IPS-18c (cell line): ENCODE data around the gene BLOC1S1.
"Not testable (repeated sequence)": the region's sequence is repeated elsewhere in the genome, so short reads cannot be mapped to it uniquely, and the experiment has no call there.

Experiments used
- H3K4me3 ChIP-seq: 2 replicates; pipeline ENCODE4 v1.7.0; 2013; ENCODE audit warnings: low read depth, mild to moderate bottlenecking, low read length, moderate library complexity; ENCODE audit not compliant: insufficient read depth
- H3K9me3 ChIP-seq: one replicate; pipeline ENCODE4 v1.6.1; 2013; ENCODE audit warnings: mild to moderate bottlenecking, low read length, moderate library complexity; ENCODE audit not compliant: control insufficient read depth, insufficient read depth

BLOC1S1 gene

GRCh38 chr12:55745361-55746173 is 29.7 kb downstream of the BLOC1S1 start:
- Histone ChIP-seq H3K9me3 (peaks cover 2% of the 10 kb centered on the region), H3K4me3 (peak overlapping the region; percentile 97)

GRCh38 chr12:55746174-55746912 is 30.5 kb downstream of the BLOC1S1 start:
- H3K4me3 ChIP-seq, result peak overlapping the region; percentile 46
- H3K9me3 ChIP-seq, result peaks cover 2% of the 10 kb centered on the region

GRCh38 chr12:55746913-55747231 is 31.0 kb downstream of the BLOC1S1 start:
- 0 out of 2 replicates have a peak overlapping the region, but pooled peaks have one; percentile 28 for H3K4me3 ChIP-seq

GRCh38 chr12:55748230-55748993 is 32.6 kb downstream of the BLOC1S1 start:
- peaks cover 2% of the 10 kb centered on the region for H3K9me3 ChIP-seq
- H3K4me3 ChIP-seq, result no peak overlapping the region

More at GRCh38 chr12:55746913-55747231, 31.0 kb downstream of the BLOC1S1 start:
- H3K9me3 ChIP-seq, result peaks cover 2% of the 10 kb centered on the region

GRCh38 chr12:55755246-55755645 is 39.4 kb downstream of the BLOC1S1 start:
- H3K9me3 ChIP-seq, result peaks cover 2% of the 10 kb centered on the region
- H3K4me3 ChIP-seq, result no peak overlapping the region

- H3K9me3 ChIP-seq, result peaks cover 2% of the 10 kb centered on the region
- no peak overlapping the region for H3K4me3 ChIP-seq
Observed at GRCh38 chr12:55757701-55758100, 41.9 kb downstream of the BLOC1S1 start.

- not testable (repeated sequence) for H3K4me3 ChIP-seq, H3K9me3 ChIP-seq
Observed at GRCh38 chr12:55758575-55758974, 42.7 kb downstream of the BLOC1S1 start.

GRCh38 chr12:55760663-55761062 is 44.8 kb downstream of the BLOC1S1 start:
- H3K9me3 ChIP-seq, result peaks cover 2% of the 10 kb centered on the region
- no peak overlapping the region for H3K4me3 ChIP-seq

- Histone ChIP-seq H3K9me3 (peaks cover 2% of the 10 kb centered on the region), H3K4me3 (no peak overlapping the region)
Observed at GRCh38 chr12:55762646-55763045, 46.8 kb downstream of the BLOC1S1 start.

- Histone ChIP-seq H3K4me3 (no peak overlapping the region), H3K9me3 (no peaks in the 10 kb centered on the region)
Observed at GRCh38 chr12:55765736-55766290, 50.0 kb downstream of the BLOC1S1 start.

GRCh38 chr12:55767156-55767555 is 51.3 kb downstream of the BLOC1S1 start:
- Histone ChIP-seq H3K9me3 (no peaks in the 10 kb centered on the region), H3K4me3 (no peak overlapping the region)
